HepG2 (cell line): ENCODE data around the gene ZBTB7C. TPM values are rescaled to one million over a fixed set of nuclear protein-coding genes. Genes with fewer than 3 reads are reported as not detected.

Experiments used
- ATAC-seq: fragments of 200-7000 bp; cut with Tn5 transposase; 3 replicates; pipeline ENCODE4 v1.9.1; 2020; ENCODE audit warnings: mild to moderate bottlenecking, moderate library complexity
- BruUV-seq: library from RNA; stranded (reverse); fragments of 400-500 nt; replicated peaks from 2 replicates; lab custom pipeline; 2021; lab: Mats Ljungman, UMichigan
- CTCF ChIA-PET: fragments of 300-600 bp; formaldehyde crosslinking; extraction: SDS; loops from one replicate; lab custom pipeline; 2021; ENCODE audit warnings: low total read pairs, inconsistent platforms, low intra/inter-chr PET ratio; lab: Yijun Ruan, JAX
- POLR2A ChIA-PET: fragments of 350-600 bp; sonication (Branson Sonifier 250); formaldehyde crosslinking; loops from one replicate; lab custom pipeline; 2020; ENCODE audit warnings: antibody characterized with exemption, inconsistent platforms; lab: Yijun Ruan, JAX
- DNase-seq: peaks from one replicate; pipeline ENCODE4 v3.0.0-alpha.2; 2015; ENCODE audit warnings: low spot score
- FAIRE-seq: peaks from 3 replicates; lab custom pipeline; 2011; peaks lifted over from hg19 to GRCh38; lab: Jason Lieb, UNC
- H2AFZ ChIP-seq: one replicate; pipeline ENCODE4 v1.6.1; 2011; ENCODE audit warnings: low read length, inconsistent platforms
- H3K27ac ChIP-seq: fragments of 300-600 bp; 3 replicates; pipeline ENCODE4 v1.8.0; 2011; ENCODE audit warnings: mixed run types, mild to moderate bottlenecking, mixed read lengths, low read length, inconsistent platforms; ENCODE audit not compliant: insufficient read depth; ENCODE audit errors: extremely low read length
- H3K27me3 ChIP-seq, 2 experiments: fragments of 200-600 bp in 1 of 2; 2 replicates in 1 of 2; 3 replicates in 1 of 2; pipeline versions ENCODE4 v1.6.0 to v1.8.0; 2011; ENCODE audit warnings: low read length in 2 of 2, mild to moderate bottlenecking in 2 of 2, moderate library complexity in 2 of 2, inconsistent platforms in 1 of 2; ENCODE audit not compliant: insufficient read depth in 2 of 2, control insufficient read depth in 1 of 2
- H3K36me3 ChIP-seq, 2 experiments: fragments of 200-600 bp in 1 of 2; replicated peaks in 1 of 2; 2 replicates in 1 of 2; 3 replicates in 1 of 2; pipeline versions ENCODE4 v1.5.1 to v1.8.0; 2011; ENCODE audit warnings: low read length in 2 of 2, inconsistent platforms in 1 of 2; ENCODE audit not compliant: insufficient read depth in 2 of 2, control insufficient read depth in 1 of 2
- H3K4me1 ChIP-seq: 2 replicates; pipeline ENCODE4 v1.5.1; 2012; ENCODE audit warnings: low read length, inconsistent platforms; ENCODE audit not compliant: insufficient read depth
- H3K4me2 ChIP-seq: 2 replicates; pipeline ENCODE4 v1.6.0; 2011; ENCODE audit warnings: low read depth, low read length, inconsistent platforms
- H3K4me3 ChIP-seq, 3 experiments: fragments of 200-600 bp in 1 of 3; sonication (generic), shearing (Covaris generic) in 1 of 3; replicated peaks in 1 of 3; 2 replicates each; pipeline ENCODE4 v1.5.1; 2011 to 2016; ENCODE audit warnings: low read length in 3 of 3, inconsistent platforms in 2 of 3, low read depth in 2 of 3, mild to moderate bottlenecking in 2 of 3, control low read depth in 1 of 3, mixed read lengths in 1 of 3; ENCODE audit not compliant: insufficient read depth in 1 of 3
- H3K79me2 ChIP-seq: one replicate; pipeline ENCODE4 v1.6.1; 2011; ENCODE audit warnings: low read length, inconsistent platforms; ENCODE audit not compliant: insufficient read depth
- H3K9ac ChIP-seq: 2 replicates; pipeline ENCODE4 v1.6.0; 2011; ENCODE audit warnings: mild to moderate bottlenecking, low read depth, low read length, inconsistent platforms; ENCODE audit not compliant: insufficient read depth
- H3K9me3 ChIP-seq: 2 replicates; pipeline ENCODE4 v1.5.1; 2012; ENCODE audit warnings: mild to moderate bottlenecking, low read length
- H4K20me1 ChIP-seq: 2 replicates; pipeline ENCODE4 v1.6.0; 2011; ENCODE audit warnings: inconsistent platforms, mild to moderate bottlenecking, low read length, moderate library complexity; ENCODE audit not compliant: insufficient read depth
- KDM4B ChIP-seq: sonication (generic); formaldehyde crosslinking; IDR thresholded peaks from 2 replicates; pipeline ENCODE4 v1.4.0; 2020; ENCODE audit warnings: missing genetic modification reagents
- PITX1 ChIP-seq: sonication (generic); formaldehyde crosslinking; IDR thresholded peaks from 2 replicates; pipeline ENCODE4 v1.5.1; 2020; ENCODE audit warnings: mild to moderate bottlenecking, missing genetic modification reagents
- SOX13 ChIP-seq, 3 experiments: fragments of 450-650 bp in 1 of 3; sonication (generic) in 1 of 3; formaldehyde crosslinking in 1 of 3; IDR thresholded peaks in 2 of 3; conservative IDR thresholded peaks in 1 of 3; 2 replicates each; pipeline versions ENCODE4 v1.5.0 to v1.6.1; 2016 to 2020; ENCODE audit warnings: antibody characterized with exemption in 1 of 3, mild to moderate bottlenecking in 1 of 3, missing compliant biosample characterization in 1 of 3, missing genetic modification reagents in 1 of 3, moderate library complexity in 1 of 3
- ZNF24 ChIP-seq: fragments of 450-650 bp; IDR thresholded peaks from 2 replicates; pipeline ENCODE4 v1.6.1; 2017; ENCODE audit warnings: antibody characterized with exemption, mild to moderate bottlenecking
- ZNF282 ChIP-seq: fragments of 450-650 bp; IDR thresholded peaks from 2 replicates; pipeline ENCODE4 v1.6.1; 2018; ENCODE audit not compliant: partially characterized antibody
- ZNF589 ChIP-seq: sonication (generic); formaldehyde crosslinking; conservative IDR thresholded peaks from 2 replicates; pipeline ENCODE4 v1.8.0; 2022; ENCODE audit warnings: mild to moderate bottlenecking, moderate library complexity, missing genetic modification reagents
- ZNF660 ChIP-seq: sonication (generic); formaldehyde crosslinking; IDR thresholded peaks from 2 replicates; pipeline ENCODE4 v1.5.1; 2020; ENCODE audit warnings: mild to moderate bottlenecking, low read depth, missing genetic modification reagents, borderline replicate concordance
- WGBS: methylation state at CpG from one replicate; pipeline ENCODE4 v1.1.6; 2017; ENCODE audit warnings: low lambda C conversion rate; 5-methylcytosine and 5-hydroxymethylcytosine counted together
- in situ Hi-C: cut with HindIII; loops from 2 replicates; pipeline ENCODE4 v1.10.0; 2017; ENCODE audit warnings: low pct_unique_long_range_greater_than_20kb; ENCODE audit not compliant: extremely low pct_ligation_motif_present
- intact Hi-C: fragments of 100-400 bp; cut with micrococcal nuclease; formaldehyde crosslinking; loops from one replicate; pipeline ENCODE4 v1.10.0; 2022; ENCODE audit not compliant: unreplicated experiment
- polyA plus RNA-seq, 8 experiments: library from polyadenylated mRNA; depleted of rRNA in 3 of 8; stranded (reverse) in 7 of 8; unstranded in 1 of 8; fragments of >200 nt; fragmentation: Illumina TruSeq in 4 of 8; extraction: Trizol in 4 of 8; gene quantifications; 2 replicates each; pipeline versions ENCODE4 v1.2.1 to v1.2.3, GENCODE V29; 2011 to 2016; ENCODE audit warnings: low read depth in 4 of 8, missing spikeins in 1 of 8, mixed read lengths in 1 of 8; ENCODE audit not compliant: insufficient read depth in 1 of 8
- total RNA-seq, 5 experiments: library from RNA; depleted of rRNA; stranded (reverse); fragments of >200 nt; fragmentation: Illumina TruSeq; extraction: Trizol; gene quantifications; 2 replicates each; pipeline ENCODE4 v1.2.3, GENCODE V29; 2016; ENCODE audit warnings: low read depth in 1 of 5
- TF ChIP-seq, protein P1 (sequence below): IDR thresholded peaks from 2 replicates; pipeline ENCODE4 v1.6.1; 2012; ENCODE audit warnings: low read depth, low read length, improper control_type of control experiment
- TF ChIP-seq, protein P2 (sequence below): sonication (generic); formaldehyde crosslinking; IDR thresholded peaks from 2 replicates; pipeline ENCODE4 v1.5.0; 2020; ENCODE audit warnings: mild to moderate bottlenecking, missing genetic modification reagents
- TF ChIP-seq, protein P3 (sequence below), 2 experiments: sonication (generic) in 1 of 2; formaldehyde crosslinking in 1 of 2; IDR thresholded peaks; 2 replicates each; pipeline versions ENCODE4 v1.5.1 to v1.6.1; 2011 to 2020; ENCODE audit warnings: borderline replicate concordance in 1 of 2, low read depth in 1 of 2, low read length in 1 of 2, mild to moderate bottlenecking in 1 of 2, missing genetic modification reagents in 1 of 2, moderate library complexity in 1 of 2

ZBTB7C gene
- total and polyA plus RNA-seq, 2 of the 13 experiments (the other 11 are each of a cell fraction or from before 2014, with no cell fraction given): 0.01 to 0.04 TPM

DNA sequence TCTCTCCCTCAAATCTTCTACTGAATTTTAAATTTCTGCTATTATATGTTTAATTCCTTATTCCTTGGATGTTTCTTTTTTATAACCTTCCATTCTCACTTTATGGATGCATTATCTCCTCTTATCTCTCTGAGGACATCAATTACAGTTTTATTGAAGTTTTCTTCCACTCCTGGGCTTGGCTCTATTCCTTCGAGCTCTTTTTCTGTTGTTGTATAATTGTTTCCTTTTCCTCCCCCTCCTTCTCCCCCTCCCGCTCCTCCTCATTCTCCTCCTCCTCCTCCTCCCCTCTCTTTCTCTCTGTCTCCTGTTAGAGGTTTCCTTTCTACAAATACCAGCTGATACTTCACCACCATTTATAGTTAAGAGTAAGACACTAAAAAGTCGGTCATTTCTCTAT is 209.8 kb downstream of the ZBTB7C start:
- Histone ChIP-seq H3K4me2 (no peak overlapping the region), H3K27ac (no peak overlapping the region), H3K4me1 (no peaks in the 10 kb centered on the region), H3K9ac (no peak overlapping the region), H3K27me3 (peaks cover 2 to 29% of the 10 kb centered on the region in 2 experiments; a peak in 3 of 5 replicates), H2AFZ (no peak overlapping the region), H3K4me3 (no peak overlapping the region), H4K20me1 (no peaks in the 10 kb centered on the region), H3K36me3 (no peaks in the 10 kb centered on the region), H3K9me3 (no peaks in the 10 kb centered on the region), H3K79me2 (no peaks in the 10 kb centered on the region)
- FAIRE-seq (no peak), ATAC-seq (no peak), DNase-seq (no peak)
- no TSS peak for BruUV-seq
- no peak for TF ChIP-seq SOX13 (IDR thresholded peaks at IDR 0.05)
- TF ChIP-seq SOX13 (CRISPR knock-in tag; conservative IDR thresholded peaks at IDR 0.05 in 1 of 2, IDR thresholded peaks at IDR 0.05 in 1 of 2): no peak
- TF ChIP-seq PITX1 (CRISPR knock-in tag): no peak
- no peak for TF ChIP-seq ZNF282
- ChIA-PET POLR2A (no interaction called here), CTCF (no interaction called here)
- WGBS: 11% methylated on average over 3 of the region's 3 CpGs
- intact Hi-C loops (no loop called here), in situ Hi-C loops (no loop called here)

DNA sequence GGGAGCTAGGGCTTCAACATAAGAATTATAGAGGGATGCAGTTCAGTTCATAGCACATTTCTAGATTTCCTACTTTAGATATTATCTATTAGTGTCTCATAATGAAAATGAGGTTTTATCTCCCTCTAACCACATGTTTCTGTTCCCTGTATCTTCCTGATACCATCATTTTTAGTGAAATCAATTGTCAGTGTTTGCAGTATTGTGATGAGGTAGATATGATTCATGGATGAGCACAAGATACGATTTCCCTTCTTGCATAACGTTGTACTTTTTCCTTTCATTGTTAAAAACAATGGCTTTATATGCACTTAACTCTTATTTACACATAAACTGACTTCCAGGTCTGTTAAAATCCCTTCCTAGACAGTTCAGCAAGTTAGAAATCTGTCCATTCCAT is 211.4 kb downstream of the ZBTB7C start:
- no peaks in the 10 kb centered on the region for H3K9me3 ChIP-seq
- H4K20me1 ChIP-seq: no peaks in the 10 kb centered on the region
- ATAC-seq (no peak), DNase-seq (no peak), FAIRE-seq (no peak)
- BruUV-seq: no TSS peak
- H3K27ac ChIP-seq: no peak overlapping the region
- H3K79me2 ChIP-seq: no peaks in the 10 kb centered on the region
- no peak overlapping the region for H3K4me3 ChIP-seq
- H3K4me2 ChIP-seq: no peak overlapping the region
- H3K27me3 ChIP-seq: peaks cover 2 to 29% of the 10 kb centered on the region in 2 experiments; a peak in 3 of 5 replicates
- POLR2A ChIA-PET: no interaction called here
- H2AFZ ChIP-seq: no peak overlapping the region
- no peak overlapping the region for H3K9ac ChIP-seq
- no peaks in the 10 kb centered on the region for H3K36me3 ChIP-seq
- in situ Hi-C loops: no loop called here
- H3K4me1 ChIP-seq: no peaks in the 10 kb centered on the region
- CTCF ChIA-PET: no interaction called here
- intact Hi-C loops: no loop called here
- 1% methylated on average over 2 of the region's 2 CpGs for WGBS
- no peak for TF ChIP-seq ZNF589 (CRISPR knock-in tag)
- no peak for TF ChIP-seq KDM4B (CRISPR knock-in tag)
- TF ChIP-seq, protein P1, sequence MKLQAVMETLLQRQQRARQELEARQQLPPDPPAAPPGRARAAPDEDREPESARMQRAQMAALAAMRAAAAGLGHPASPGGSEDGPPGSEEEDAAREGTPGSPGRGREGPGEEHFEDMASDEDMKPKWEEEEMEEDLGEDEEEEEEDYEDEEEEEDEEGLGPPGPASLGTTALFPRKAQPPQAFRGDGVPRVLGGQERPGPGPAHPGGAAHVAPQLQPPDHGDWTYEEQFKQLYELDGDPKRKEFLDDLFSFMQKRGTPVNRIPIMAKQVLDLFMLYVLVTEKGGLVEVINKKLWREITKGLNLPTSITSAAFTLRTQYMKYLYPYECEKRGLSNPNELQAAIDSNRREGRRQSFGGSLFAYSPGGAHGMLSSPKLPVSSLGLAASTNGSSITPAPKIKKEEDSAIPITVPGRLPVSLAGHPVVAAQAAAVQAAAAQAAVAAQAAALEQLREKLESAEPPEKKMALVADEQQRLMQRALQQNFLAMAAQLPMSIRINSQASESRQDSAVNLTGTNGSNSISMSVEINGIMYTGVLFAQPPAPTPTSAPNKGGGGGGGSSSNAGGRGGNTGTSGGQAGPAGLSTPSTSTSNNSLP: no peak
- TF ChIP-seq, protein P2, sequence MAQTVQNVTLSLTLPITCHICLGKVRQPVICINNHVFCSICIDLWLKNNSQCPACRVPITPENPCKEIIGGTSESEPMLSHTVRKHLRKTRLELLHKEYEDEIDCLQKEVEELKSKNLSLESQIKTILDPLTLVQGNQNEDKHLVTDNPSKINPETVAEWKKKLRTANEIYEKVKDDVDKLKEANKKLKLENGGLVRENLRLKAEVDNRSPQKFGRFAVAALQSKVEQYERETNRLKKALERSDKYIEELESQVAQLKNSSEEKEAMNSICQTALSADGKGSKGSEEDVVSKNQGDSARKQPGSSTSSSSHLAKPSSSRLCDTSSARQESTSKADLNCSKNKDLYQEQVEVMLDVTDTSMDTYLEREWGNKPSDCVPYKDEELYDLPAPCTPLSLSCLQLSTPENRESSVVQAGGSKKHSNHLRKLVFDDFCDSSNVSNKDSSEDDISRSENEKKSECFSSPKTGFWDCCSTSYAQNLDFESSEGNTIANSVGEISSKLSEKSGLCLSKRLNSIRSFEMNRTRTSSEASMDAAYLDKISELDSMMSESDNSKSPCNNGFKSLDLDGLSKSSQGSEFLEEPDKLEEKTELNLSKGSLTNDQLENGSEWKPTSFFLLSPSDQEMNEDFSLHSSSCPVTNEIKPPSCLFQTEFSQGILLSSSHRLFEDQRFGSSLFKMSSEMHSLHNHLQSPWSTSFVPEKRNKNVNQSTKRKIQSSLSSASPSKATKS: no peak
- no peak for TF ChIP-seq SOX13 (IDR thresholded peaks at IDR 0.05)
- no peak for TF ChIP-seq SOX13 (CRISPR knock-in tag; conservative IDR thresholded peaks at IDR 0.05 in 1 of 2, IDR thresholded peaks at IDR 0.05 in 1 of 2)
- TF ChIP-seq, protein P3, sequence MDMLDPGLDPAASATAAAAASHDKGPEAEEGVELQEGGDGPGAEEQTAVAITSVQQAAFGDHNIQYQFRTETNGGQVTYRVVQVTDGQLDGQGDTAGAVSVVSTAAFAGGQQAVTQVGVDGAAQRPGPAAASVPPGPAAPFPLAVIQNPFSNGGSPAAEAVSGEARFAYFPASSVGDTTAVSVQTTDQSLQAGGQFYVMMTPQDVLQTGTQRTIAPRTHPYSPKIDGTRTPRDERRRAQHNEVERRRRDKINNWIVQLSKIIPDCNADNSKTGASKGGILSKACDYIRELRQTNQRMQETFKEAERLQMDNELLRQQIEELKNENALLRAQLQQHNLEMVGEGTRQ (IDR thresholded peaks at IDR 0.05; ENCODE audit: low read depth, low read length): no peak
- TF ChIP-seq, protein P3 (CRISPR knock-in tag; IDR thresholded peaks at IDR 0.05; ENCODE audit: borderline replicate concordance): no peak
- no peak for TF ChIP-seq ZNF660 (CRISPR knock-in tag)
- no peak for TF ChIP-seq ZNF24
